ENCODE data around the gene UBAP2. TPM values are rescaled to one million over a fixed set of nuclear protein-coding genes. Genes with fewer than 3 reads are reported as not detected.

Gene UBAP2
- total RNA-seq, 2 donors from 2014 or later = 29.8 to 52.8 TPM

- H3K27ac ChIP-seq = peak overlapping the region in 1 of 2 donors; percentile 26
- TF ChIP-seq CTCF (IDR thresholded peaks at IDR 0.05) = no peak
- no peaks in the 10 kb centered on the region for H3K27me3 ChIP-seq (replicated peaks; ENCODE audit: insufficient read depth)
- 86% methylated on average over 13 of the region's 14 CpGs for WGBS
- H3K4me1 ChIP-seq (replicated peaks) = no peaks in the 10 kb centered on the region
- intact Hi-C loops (cut with DNase I) = loop anchor here (2.0 to 10.0 kb wide), 3 partner anchors 101 to 153 kb away; partner anchors contain the start of gene UBE2R2
- H3K36me3 ChIP-seq = peaks cover 6 to 17% of the 10 kb centered on the region in 2 donors
- no peaks in the 10 kb centered on the region for H3K9me3 ChIP-seq
- H3K4me3 ChIP-seq = no peak overlapping the region
- peak; percentile 48 for DNase-seq (ENCODE audit: low spot score)
Observed at GRCh38 chr9:33923998-33924701, 124.5 kb downstream of the UBAP2 start.

- Histone ChIP-seq H3K27ac (no peak overlapping the region), H3K4me3 (no peak overlapping the region), H3K36me3 (peaks cover 6 to 17% of the 10 kb centered on the region in 2 donors), H3K9me3 (no peaks in the 10 kb centered on the region), H3K27me3 (replicated peaks; ENCODE audit: insufficient read depth) (no peaks in the 10 kb centered on the region), H3K4me1 (replicated peaks) (no peaks in the 10 kb centered on the region)
- 84% methylated on average over 4 of the region's 4 CpGs for WGBS
- TF ChIP-seq POLR2A (IDR thresholded peaks at IDR 0.05) (no peak), CTCF (IDR thresholded peaks at IDR 0.05) (no peak), POLR2AphosphoS5 (IDR thresholded peaks at IDR 0.05) (no peak)
- DNase-seq (ENCODE audit: low spot score) = no peak
- intact Hi-C loops (cut with DNase I) = loop anchor here (10.0 kb wide), 2 partner anchors 102 to 108 kb away; partner anchors contain the start of gene UBE2R2
Observed at GRCh38 chr9:33923079-33923478, 125.6 kb downstream of the UBAP2 start.

- no peaks in the 10 kb centered on the region for H3K4me1 ChIP-seq (replicated peaks)
- WGBS = 88% methylated on average over 14 of the region's 14 CpGs
- no peak overlapping the region for H3K4me3 ChIP-seq
- no peaks in the 10 kb centered on the region for H3K9me3 ChIP-seq
- no peak for DNase-seq (ENCODE audit: low spot score)
- TF ChIP-seq POLR2AphosphoS5 (IDR thresholded peaks at IDR 0.05) = no peak
- peak in 3 of 4 experiments; percentile 20 to 22 (median 20) for TF ChIP-seq CTCF (IDR thresholded peaks at IDR 0.05)
- intact Hi-C loops (cut with DNase I) = loop anchor here (10.0 kb wide), 2 partner anchors 103 to 107 kb away; partner anchors contain the start of gene UBE2R2
- no peak overlapping the region for H3K27ac ChIP-seq
- H3K27me3 ChIP-seq (replicated peaks; ENCODE audit: insufficient read depth) = no peaks in the 10 kb centered on the region
- peaks cover 6 to 17% of the 10 kb centered on the region in 2 donors for H3K36me3 ChIP-seq
Observed at GRCh38 chr9:33921967-33922895, 126.5 kb downstream of the UBAP2 start.

- Histone ChIP-seq H3K9me3 (no peaks in the 10 kb centered on the region), H3K27ac (no peak overlapping the region), H3K36me3 (peaks cover 6 to 8% of the 10 kb centered on the region in 2 donors), H3K4me1 (replicated peaks) (no peaks in the 10 kb centered on the region), H3K4me3 (no peak overlapping the region), H3K27me3 (replicated peaks; ENCODE audit: insufficient read depth) (no peaks in the 10 kb centered on the region)
- intact Hi-C loops (cut with DNase I) = no loop called here
- 89% methylated on average over 6 of the region's 6 CpGs for whole genome bisulfite sequencing
- TF ChIP-seq POLR2A (IDR thresholded peaks at IDR 0.05) = no peak
- no peak for TF ChIP-seq CTCF (IDR thresholded peaks at IDR 0.05)
- no peak for TF ChIP-seq POLR2AphosphoS5 (IDR thresholded peaks at IDR 0.05)
- DNase-seq (ENCODE audit: low spot score) = no peak
Observed at GRCh38 chr9:33919276-33919897, 129.3 kb downstream of the UBAP2 start.

All from prostate gland (tissue), 2 donors.